Hypothalamus (tissue), 51 donors: Measurements from ENCODE around the gene CCNA2.

Experiments used
- DNase-seq, 51 donors: peaks; one replicate each; lab custom pipeline; 2025; lab: John Stamatoyannopoulos, UW

CCNA2 gene

GRCh38 chr4:121823505-121824170 lies at the start of gene CCNA2:
Gene CCNA2, minus strand, starts transcription at chr4:121823883. Its CDS starts 255 bp downstream, at chr4:121823628.
- peak; percentile 46 to 97 (median 88) for DNase-seq

GRCh38 chr4:121869841-121870822 lies 46.4 kb upstream of the CCNA2 start, which contains the start of gene BBS7:
Gene BBS7, minus strand, starts transcription at chr4:121870474. Its CDS starts 161 bp downstream, at chr4:121870313.
- DNase-seq, result peak; percentile 51 to 99 (median 94)

GRCh38 chr4:121863799-121864198 lies 40.1 kb upstream of the CCNA2 start:
- DNase-seq, result no peak

- no peak for DNase-seq
Measured at GRCh38 chr4:121861426-121861825, 37.7 kb upstream of the CCNA2 start.

- DNase-seq, result no peak
Measured at GRCh38 chr4:121860121-121860520, 36.4 kb upstream of the CCNA2 start.

GRCh38 chr4:121851354-121851753 lies 27.7 kb upstream of the CCNA2 start:
- no peak for DNase-seq

GRCh38 chr4:121846662-121847061 lies 23.0 kb upstream of the CCNA2 start:
- no peak for DNase-seq

GRCh38 chr4:121842862-121843261 lies 19.2 kb upstream of the CCNA2 start:
- DNase-seq, result peak in 1 of 51 donors; percentile 11

- DNase-seq, result no peak
Measured at GRCh38 chr4:121838136-121838535, 14.5 kb upstream of the CCNA2 start.

- DNase-seq, result no peak
Measured at GRCh38 chr4:121829511-121829910, 5.8 kb upstream of the CCNA2 start.

- DNase-seq, result no peak
Measured at GRCh38 chr4:121827853-121828252, 4.2 kb upstream of the CCNA2 start.

GRCh38 chr4:121824950-121825349 lies 1.3 kb upstream of the CCNA2 start:
- no peak for DNase-seq

GRCh38 chr4:121824171-121824527 lies 466 bp upstream of the CCNA2 start:
- DNase-seq, result no peak

GRCh38 chr4:121822796-121823504 lies 733 bp downstream of the CCNA2 start:
- DNase-seq, result peak in 7 of 51 donors; percentile 1 to 23 (median 16)

GRCh38 chr4:121822047-121822446 lies 1.6 kb downstream of the CCNA2 start:
- no peak for DNase-seq

GRCh38 chr4:121819216-121819965 lies 4.3 kb downstream of the CCNA2 start:
- DNase-seq, result no peak

- no peak for DNase-seq
Measured at GRCh38 chr4:121818215-121818614, 5.5 kb downstream of the CCNA2 start.

- no peak for DNase-seq
Measured at GRCh38 chr4:121817701-121818100, 6.0 kb downstream of the CCNA2 start.

GRCh38 chr4:121817006-121817405 lies 6.7 kb downstream of the CCNA2 start:
- DNase-seq, result no peak

GRCh38 chr4:121814756-121815155 lies 8.9 kb downstream of the CCNA2 start:
- no peak for DNase-seq
